ENCODE results near the gene RAB37.

- TF ChIP-seq CTCF (conservative IDR thresholded peaks at IDR 0.05): no peak
- TF ChIP-seq ZFX (IDR thresholded peaks at IDR 0.05): no peak
Measured at GRCh38 chr17:74779501-74779900, 42.4 kb downstream of the RAB37 start.

Data from C4-2B (cell line).